Measurements from ENCODE around the gene KRTAP20-1. TPM values are rescaled to one million over a fixed set of nuclear protein-coding genes. Genes with fewer than 3 reads are reported as not detected.

Gene KRTAP20-1
- total and polyA plus RNA-seq, 12 donors: not detected

GRCh38 chr21:30580132-30580531 is 36.1 kb upstream of the KRTAP20-1 start:
- Histone ChIP-seq H3K4me3 (no peak overlapping the region), H3K9me3 (replicated peaks in 1 of 3) (no peaks in the 10 kb centered on the region), H3K4me1 (replicated peaks in 1 of 2) (no peaks in the 10 kb centered on the region), H3K27ac (no peak overlapping the region), H3K27me3 (no peaks in the 10 kb centered on the region), H3K36me3 (replicated peaks in 1 of 2) (no peaks in the 10 kb centered on the region)
- intact Hi-C loops (cut with DNase I): no loop called here
- DNase-seq: no peak
- WGBS, 4 donors: 59 to 73% (median 66%) methylated on average over 3 of the region's 3 CpGs
- TF ChIP-seq POLR2A (IDR thresholded peaks at IDR 0.05) (no peak), CTCF (IDR thresholded peaks at IDR 0.05) (no peak)

- no peaks in the 10 kb centered on the region for H3K9me3 ChIP-seq (replicated peaks in 1 of 3)
- H3K36me3 ChIP-seq (replicated peaks in 1 of 2): no peaks in the 10 kb centered on the region
- DNase-seq: no peak
- no peak overlapping the region for H3K4me3 ChIP-seq
- H3K27ac ChIP-seq: no peak overlapping the region
- TF ChIP-seq POLR2A (IDR thresholded peaks at IDR 0.05): no peak
- TF ChIP-seq CTCF (IDR thresholded peaks at IDR 0.05): no peak
- WGBS, 4 donors: 52 to 69% (median 61%) methylated on average over 1 of the region's 1 CpG
- no peaks in the 10 kb centered on the region for H3K27me3 ChIP-seq
- H3K4me1 ChIP-seq (replicated peaks in 1 of 2): no peaks in the 10 kb centered on the region
- intact Hi-C loops (cut with DNase I): no loop called here
Measured at GRCh38 chr21:30582870-30583269, 33.4 kb upstream of the KRTAP20-1 start.

- intact Hi-C loops (cut with DNase I): no loop called here
- Histone ChIP-seq H3K27ac (no peak within 1 kb of the TSS), H3K9me3 (replicated peaks in 1 of 3) (no peaks in the 10 kb centered on the region), H3K27me3 (no peaks in the 10 kb centered on the region), H3K4me3 (no peak within 1 kb of the TSS), H3K36me3 (replicated peaks in 1 of 2) (no peaks in the 10 kb centered on the region), H3K4me1 (replicated peaks in 1 of 2) (no peaks in the 10 kb centered on the region)
- no peak for DNase-seq
- TF ChIP-seq POLR2A (IDR thresholded peaks at IDR 0.05): no peak
- no peak for TF ChIP-seq CTCF (IDR thresholded peaks at IDR 0.05)
Measured at GRCh38 chr21:30590297-30590696, 25.9 kb upstream of the KRTAP20-1 start, which contains the start of gene KRTAP22-2. Gene KRTAP22-2 (minus strand): TSS chr21:30590397.

DNA sequence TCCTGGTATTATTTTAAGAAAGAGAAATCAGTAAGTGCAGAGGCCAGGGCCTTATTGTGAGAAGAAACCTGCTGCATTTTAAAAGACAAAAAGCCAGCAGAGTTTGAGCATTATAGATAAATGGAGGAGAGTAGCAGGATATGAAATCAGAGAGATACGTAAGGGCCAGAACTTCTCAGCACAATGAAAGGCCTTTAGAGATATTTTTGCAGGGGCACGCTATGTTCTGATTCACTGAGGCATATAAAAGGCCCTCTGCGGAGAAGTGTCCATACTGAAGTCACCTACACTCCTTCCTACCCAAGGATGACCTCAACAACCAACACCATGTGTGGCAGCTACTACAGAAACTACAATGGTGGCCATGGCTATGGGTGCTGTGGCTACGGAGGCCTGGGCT is 24.1 kb upstream of the KRTAP20-1 start, which contains the start of gene KRTAP6-3:
Gene KRTAP6-3, plus strand, starts transcription at position 301 of the 400 bp plus-strand sequence. Its CDS starts 6 bp downstream, at position 307.
- WGBS, 4 donors: 83 to 89% (median 88%) methylated on average over 4 of the region's 4 CpGs
- H3K27me3 ChIP-seq: no peaks in the 10 kb centered on the region
- no peaks in the 10 kb centered on the region for H3K9me3 ChIP-seq (replicated peaks in 1 of 3)
- H3K4me1 ChIP-seq (replicated peaks in 1 of 2): no peaks in the 10 kb centered on the region
- no peak within 1 kb of the TSS for H3K27ac ChIP-seq
- no peaks in the 10 kb centered on the region for H3K36me3 ChIP-seq (replicated peaks in 1 of 2)
- no peak within 1 kb of the TSS for H3K4me3 ChIP-seq
- intact Hi-C loops (cut with DNase I): no loop called here
- no peak for TF ChIP-seq POLR2A (IDR thresholded peaks at IDR 0.05)
- no peak for DNase-seq

GRCh38 chr21:30598802-30599201 is 17.4 kb upstream of the KRTAP20-1 start, which contains the start of gene KRTAP6-2:
Gene KRTAP6-2 (minus strand): TSS chr21:30598902. CDS start chr21:30598874, 28 bp downstream.
- H3K36me3 ChIP-seq (replicated peaks in 1 of 2): no peaks in the 10 kb centered on the region
- intact Hi-C loops (cut with DNase I): no loop called here

More at GRCh38 chr21:30598802-30599201, 17.4 kb upstream of the KRTAP20-1 start, which contains the start of gene KRTAP6-2:
- 87 to 95% (median 91%) methylated on average over 6 of the region's 6 CpGs for WGBS, 4 donors
- TF ChIP-seq POLR2A (IDR thresholded peaks at IDR 0.05) (no peak), CTCF (IDR thresholded peaks at IDR 0.05) (no peak)
- Histone ChIP-seq H3K4me1 (replicated peaks in 1 of 2) (no peaks in the 10 kb centered on the region), H3K27me3 (no peaks in the 10 kb centered on the region), H3K9me3 (replicated peaks in 1 of 3) (no peaks in the 10 kb centered on the region), H3K27ac (no peak within 1 kb of the TSS), H3K4me3 (no peak within 1 kb of the TSS)
- DNase-seq: no peak

Measured in adrenal gland (tissue), 12 donors.